ENCODE data around the gene ZDHHC12. TPM values are rescaled to one million over a fixed set of nuclear protein-coding genes. Genes with fewer than 3 reads are reported as not detected.
A peak's percentile ranks its signal among the peaks of the same experiment; 100 is the strongest.

ZDHHC12 gene
- total and polyA plus RNA-seq, 2 of the 8 experiments (the other 6 are each of a cell fraction or from before 2014, with no cell fraction given) = 35.0 to 93.8 TPM

GRCh38 chr9:128689293-128689774 is 34.6 kb downstream of the ZDHHC12 start (continued):
- TF ChIP-seq USF2 (IDR thresholded peaks at IDR 0.05; ENCODE audit: low read length) = no peak
- no peak for TF ChIP-seq NRF1 (IDR thresholded peaks at IDR 0.05; ENCODE audit: low read depth, low read length)
- TF ChIP-seq POLR2A (IDR thresholded peaks at IDR 0.05; ENCODE audit: control extremely low read depth in 1 of 2, low read depth in 2 of 2, low read length in 2 of 2) = peak in 1 of 2 experiments; percentile 57; a peak in 1 of 3 replicates
- peak; percentile 49; the same call in 1 of the 2 replicates for TF ChIP-seq YY1 (IDR thresholded peaks at IDR 0.05; ENCODE audit: low read depth, low read length)
- TF ChIP-seq TAF7 (optimal IDR thresholded peaks at IDR 0.05; ENCODE audit: borderline replicate concordance, low read depth, low read length) = peak; percentile 44
- TF ChIP-seq SIN3A (conservative IDR thresholded peaks at IDR 0.05 in 1 of 2, IDR thresholded peaks at IDR 0.05 in 1 of 2; ENCODE audit: low read depth in 1 of 2, low read length in 2 of 2) = peak in 1 of 2 experiments; percentile 32; a peak in 1 of 4 replicates
- no peak for TF ChIP-seq POLR2AphosphoS5 (IDR thresholded peaks at IDR 0.05; ENCODE audit: low read depth, low read length)
- no peak for TF ChIP-seq RBBP5 (IDR thresholded peaks at IDR 0.05; ENCODE audit: borderline replicate concordance, low read depth, low read length)
- no peak for TF ChIP-seq BRCA1 (IDR thresholded peaks at IDR 0.05; ENCODE audit: low read depth, low read length)
- no peak for TF ChIP-seq GTF2F1 (IDR thresholded peaks at IDR 0.05; ENCODE audit: borderline replicate concordance, low read depth, low read length)
- no peak for TF ChIP-seq KDM1A (IDR thresholded peaks at IDR 0.05; ENCODE audit: borderline replicate concordance, low read length)

Data from H1 (cell line).